HG02852 (cell line): ENCODE measurements around the gene JPH2.

ENCODE experiments used
- ATAC-seq: cut with Tn5 transposase; IDR thresholded peaks from one replicate; pipeline ENCODE4 v1.9.1; 2021; ENCODE audit warnings: mild to moderate bottlenecking, moderate library complexity; ENCODE audit not compliant: unreplicated experiment

JPH2 gene

GRCh38 chr20:44106615-44107014 is 80.4 kb downstream of the JPH2 start:
- no peak for ATAC-seq

GRCh38 chr20:44104798-44105517 is 82.0 kb downstream of the JPH2 start:
- no peak for ATAC-seq

GRCh38 chr20:44102582-44102981 is 84.4 kb downstream of the JPH2 start:
- no peak for ATAC-seq

GRCh38 chr20:44099832-44100231 is 87.2 kb downstream of the JPH2 start:
- no peak for ATAC-seq

- no peak for ATAC-seq
Observed at GRCh38 chr20:44098657-44099056, 88.3 kb downstream of the JPH2 start.

- no peak for ATAC-seq
Observed at GRCh38 chr20:44098256-44098630, 88.7 kb downstream of the JPH2 start.

- ATAC-seq = no peak
Observed at GRCh38 chr20:44097521-44098255, 89.3 kb downstream of the JPH2 start.

- no peak for ATAC-seq
Observed at GRCh38 chr20:44095831-44096230, 91.2 kb downstream of the JPH2 start.

- no peak for ATAC-seq
Observed at GRCh38 chr20:44093249-44093582, 93.8 kb downstream of the JPH2 start.

- ATAC-seq = no peak
Observed at GRCh38 chr20:44092551-44093248, 94.3 kb downstream of the JPH2 start.

- ATAC-seq = no peak
Observed at GRCh38 chr20:44091026-44091425, 96.0 kb downstream of the JPH2 start.

GRCh38 chr20:44089987-44090674 is 96.9 kb downstream of the JPH2 start:
- no peak for ATAC-seq

GRCh38 chr20:44087857-44088120 is 99.2 kb downstream of the JPH2 start:
- no peak for ATAC-seq

GRCh38 chr20:44087051-44087856 is 99.7 kb downstream of the JPH2 start:
- no peak for ATAC-seq

- no peak for ATAC-seq
Observed at GRCh38 chr20:44085616-44086434, 101.2 kb downstream of the JPH2 start.

- ATAC-seq = no peak
Observed at GRCh38 chr20:44084891-44085290, 102.1 kb downstream of the JPH2 start.

GRCh38 chr20:44084439-44084838 is 102.5 kb downstream of the JPH2 start:
- no peak for ATAC-seq

- no peak for ATAC-seq
Observed at GRCh38 chr20:44083220-44083933, 103.6 kb downstream of the JPH2 start.

GRCh38 chr20:44081888-44082287 is 105.1 kb downstream of the JPH2 start:
- ATAC-seq = no peak
